HAP-1 (cell line): ENCODE data around the gene OGFOD3.

ENCODE experiments used
- DNase-seq, 2 experiments: peaks; one replicate each; pipeline ENCODE4 v3.0.0-alpha.2; 2016 to 2020; ENCODE audit warnings: low spot score in 2 of 2
- H3K27me3 ChIP-seq: fragments of 250-450 bp; sonication (Bioruptor Pico); 2 replicates; pipeline ENCODE4 v1.5.1; 2020; ENCODE audit warnings: low read depth, mild to moderate bottlenecking, moderate library complexity
- H3K36me3 ChIP-seq: fragments of 250-450 bp; sonication (Bioruptor Pico); replicated peaks from 2 replicates; pipeline ENCODE4 v1.5.1; 2020; ENCODE audit warnings: mild to moderate bottlenecking
- H3K4me1 ChIP-seq: fragments of 250-450 bp; sonication (Bioruptor Pico); 2 replicates; pipeline ENCODE4 v1.5.1; 2020; ENCODE audit warnings: mild to moderate bottlenecking
- H3K4me3 ChIP-seq: fragments of 250-450 bp; sonication (Bioruptor Pico); 2 replicates; pipeline ENCODE4 v1.5.1; 2020; ENCODE audit warnings: mild to moderate bottlenecking, moderate library complexity
- H3K9me3 ChIP-seq: fragments of 250-450 bp; sonication (Bioruptor Pico); 2 replicates; pipeline ENCODE4 v1.5.1; 2020; ENCODE audit warnings: mild to moderate bottlenecking, moderate library complexity
- in situ Hi-C: fragments of 300-500 bp; cut with MboI; formaldehyde crosslinking; loops from 3 replicates; pipeline ENCODE4 v1.14.3; 2020; ENCODE audit warnings: low sequenced_read_pairs, inconsistent platforms, mixed read lengths

The OGFOD3 gene

DNA sequence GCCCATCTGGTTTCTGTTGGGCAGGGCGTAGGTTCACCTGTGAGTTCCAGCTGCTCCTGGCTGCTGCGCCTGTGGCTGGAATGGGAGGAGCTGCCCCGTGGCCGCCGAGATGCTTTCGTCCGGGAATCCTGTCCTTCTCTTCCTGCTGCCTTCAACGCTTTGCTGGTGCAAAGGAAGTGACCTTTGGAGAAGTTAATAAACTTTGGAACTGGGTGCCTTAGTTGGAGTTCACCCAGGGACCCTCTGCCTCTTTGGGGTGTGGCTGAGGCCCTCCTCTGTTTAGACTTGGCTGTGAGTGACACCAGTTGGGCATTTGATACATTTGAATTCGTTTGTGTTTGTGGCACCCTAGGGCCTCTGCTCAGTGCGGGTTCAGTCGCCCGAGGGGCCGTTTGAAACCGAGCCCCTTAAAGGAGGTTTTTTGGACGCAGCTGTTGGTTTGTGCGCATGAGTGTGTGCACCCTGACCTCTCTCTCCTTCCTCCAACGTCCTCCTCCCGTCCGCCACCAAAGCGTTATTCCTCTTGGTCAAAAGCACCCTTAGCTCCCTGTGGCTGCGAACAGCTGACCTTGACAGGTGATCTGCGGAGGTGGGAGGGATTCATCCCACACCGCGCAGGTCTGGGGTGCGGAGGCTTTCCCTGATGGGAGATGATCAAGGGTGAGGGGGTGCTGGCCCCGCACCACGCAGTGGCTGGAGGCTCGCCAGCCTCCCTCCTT, 75.9 kb downstream of the OGFOD3 start:
- in situ Hi-C loops = no loop called here
- no peak for DNase-seq
- Histone ChIP-seq H3K4me3 (no peak overlapping the region), H3K36me3 (no peaks in the 10 kb centered on the region), H3K4me1 (peaks cover 13% of the 10 kb centered on the region), H3K27me3 (no peaks in the 10 kb centered on the region), H3K9me3 (no peaks in the 10 kb centered on the region)

DNA sequence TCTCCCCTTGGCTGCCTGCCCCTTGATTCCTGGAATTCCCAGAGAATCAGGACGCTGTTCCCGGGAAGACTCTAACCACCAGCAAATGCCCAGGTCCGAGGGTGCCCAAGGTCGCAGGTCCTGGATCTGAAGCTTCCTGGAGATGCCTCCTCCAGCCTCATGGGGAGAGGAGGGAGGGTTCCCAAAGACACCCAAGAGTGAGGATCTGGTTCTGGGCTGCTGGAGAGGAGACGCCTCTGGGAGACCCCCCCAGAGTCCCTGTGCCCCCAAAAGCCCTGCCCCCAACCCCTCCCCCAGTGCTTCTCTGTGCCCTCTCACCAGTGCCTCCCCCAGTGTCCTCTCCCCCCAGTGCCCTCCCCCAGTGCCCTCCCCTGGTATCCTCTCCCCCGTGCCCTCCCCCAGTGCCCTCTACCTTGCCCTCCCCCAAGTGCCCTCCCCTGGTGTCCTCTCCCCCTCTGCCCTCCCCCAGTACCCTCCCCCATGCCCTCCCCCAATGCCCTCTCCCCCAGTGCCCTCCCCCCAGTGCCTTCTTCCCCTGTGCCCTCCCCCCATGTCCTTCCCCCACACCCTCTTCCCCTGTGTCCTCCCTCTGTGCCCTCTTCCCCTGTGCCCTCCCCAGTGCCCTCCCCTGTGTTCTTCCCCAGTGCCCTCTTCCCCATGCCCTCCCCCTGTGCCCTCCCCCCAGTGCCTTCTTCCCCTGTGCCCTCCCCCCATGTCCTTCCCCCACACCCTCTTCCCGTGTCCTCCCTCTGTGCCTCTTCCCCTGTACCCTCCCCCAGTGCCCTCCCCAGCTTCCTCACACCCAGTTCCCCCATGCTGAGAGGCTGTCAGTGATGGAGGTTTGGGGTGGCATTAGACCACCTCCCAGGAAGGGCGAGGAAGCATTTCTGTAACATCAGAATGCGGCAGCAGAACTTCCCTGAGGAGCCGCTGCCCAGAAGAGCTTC, 78.5 kb downstream of the OGFOD3 start:
- H3K4me1 ChIP-seq = peaks cover 22% of the 10 kb centered on the region
- H3K36me3 ChIP-seq = no peaks in the 10 kb centered on the region
- H3K4me3 ChIP-seq = no peak overlapping the region
- in situ Hi-C loops = no loop called here
- no peaks in the 10 kb centered on the region for H3K9me3 ChIP-seq
- DNase-seq = no peak
- no peaks in the 10 kb centered on the region for H3K27me3 ChIP-seq
